ENCODE measurements around the gene SLC22A7.

The SLC22A7 gene, protein sequence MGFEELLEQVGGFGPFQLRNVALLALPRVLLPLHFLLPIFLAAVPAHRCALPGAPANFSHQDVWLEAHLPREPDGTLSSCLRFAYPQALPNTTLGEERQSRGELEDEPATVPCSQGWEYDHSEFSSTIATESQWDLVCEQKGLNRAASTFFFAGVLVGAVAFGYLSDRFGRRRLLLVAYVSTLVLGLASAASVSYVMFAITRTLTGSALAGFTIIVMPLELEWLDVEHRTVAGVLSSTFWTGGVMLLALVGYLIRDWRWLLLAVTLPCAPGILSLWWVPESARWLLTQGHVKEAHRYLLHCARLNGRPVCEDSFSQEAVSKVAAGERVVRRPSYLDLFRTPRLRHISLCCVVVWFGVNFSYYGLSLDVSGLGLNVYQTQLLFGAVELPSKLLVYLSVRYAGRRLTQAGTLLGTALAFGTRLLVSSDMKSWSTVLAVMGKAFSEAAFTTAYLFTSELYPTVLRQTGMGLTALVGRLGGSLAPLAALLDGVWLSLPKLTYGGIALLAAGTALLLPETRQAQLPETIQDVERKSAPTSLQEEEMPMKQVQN

DNA sequence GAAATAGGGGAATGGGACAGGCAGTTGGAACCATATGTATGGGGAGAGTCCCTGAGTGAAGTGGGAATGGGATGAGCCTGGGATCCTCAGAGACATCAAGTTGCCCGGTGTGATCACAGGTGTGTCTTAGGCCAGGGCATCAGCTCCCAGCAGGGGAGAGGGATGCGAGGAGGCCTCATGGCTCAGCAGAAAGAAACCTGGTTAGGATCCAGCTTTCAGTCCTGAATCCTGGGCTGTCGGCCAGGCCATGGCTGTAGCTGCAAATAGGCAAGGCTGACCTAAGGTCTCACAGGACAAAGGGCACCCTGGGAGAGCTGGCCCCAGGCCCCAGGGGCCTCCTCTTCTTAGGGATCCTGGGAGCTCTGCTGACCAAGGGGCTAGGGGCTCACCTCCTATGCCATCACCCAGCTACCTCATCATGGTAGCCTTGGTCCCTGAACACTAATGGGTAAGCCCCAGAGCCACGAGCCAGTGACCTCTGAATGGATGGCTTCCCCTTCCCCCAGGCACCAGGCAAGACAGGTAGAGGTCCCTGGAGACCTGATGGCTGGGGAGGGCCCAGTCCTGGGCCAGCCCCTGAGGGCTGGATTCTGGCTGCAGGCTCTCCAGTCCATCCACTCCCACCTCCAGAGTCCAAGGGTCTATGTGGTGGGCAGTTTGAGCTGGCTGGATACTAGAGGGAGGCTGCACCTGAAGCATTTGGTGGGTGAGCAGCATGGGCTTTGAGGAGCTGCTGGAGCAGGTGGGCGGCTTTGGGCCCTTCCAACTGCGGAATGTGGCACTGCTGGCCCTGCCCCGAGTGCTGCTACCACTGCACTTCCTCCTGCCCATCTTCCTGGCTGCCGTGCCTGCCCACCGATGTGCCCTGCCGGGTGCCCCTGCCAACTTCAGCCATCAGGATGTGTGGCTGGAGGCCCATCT, at the start of gene SLC22A7:
SLC22A7 (plus strand) TSS at position 617 of the 921 bp plus-strand sequence; CDS start at position 716, 99 bp downstream.
- in situ Hi-C loops (cut with MboI; ENCODE audit: low sequenced_read_pairs): no loop called here

DNA sequence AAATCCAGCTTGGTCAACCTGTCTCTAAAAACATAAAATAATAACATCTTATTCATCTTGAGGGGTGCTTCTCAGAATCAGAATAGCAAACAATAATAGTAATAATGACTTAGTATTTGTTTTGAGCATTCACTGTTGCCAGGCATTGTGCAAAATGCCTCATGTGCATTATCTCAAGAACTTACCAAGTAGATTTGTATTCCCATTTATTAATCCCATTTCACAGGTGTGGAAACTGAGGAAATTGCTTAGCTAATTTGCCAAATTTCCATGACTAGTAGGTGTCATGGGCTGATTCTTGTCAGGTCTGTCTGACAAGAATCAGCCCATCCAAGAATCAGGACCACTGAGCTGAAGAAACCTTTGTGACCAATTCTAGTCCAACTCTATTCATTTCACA, 49.3 kb upstream of the SLC22A7 start:
- in situ Hi-C loops (cut with MboI; ENCODE audit: low sequenced_read_pairs): no loop called here

GRCh38 chr6:43250992-43251373, 47.1 kb upstream of the SLC22A7 start:
- in situ Hi-C loops (cut with MboI; ENCODE audit: low sequenced_read_pairs): loop anchor here (10.0 kb wide), 1 partner anchor 254 kb away; no protein-coding TSS in a partner anchor

GRCh38 chr6:43253401-43253800, 44.7 kb upstream of the SLC22A7 start:
- in situ Hi-C loops (cut with MboI; ENCODE audit: low sequenced_read_pairs): loop anchor here (10.0 kb wide), 1 partner anchor 251 kb away; no protein-coding TSS in a partner anchor

DNA sequence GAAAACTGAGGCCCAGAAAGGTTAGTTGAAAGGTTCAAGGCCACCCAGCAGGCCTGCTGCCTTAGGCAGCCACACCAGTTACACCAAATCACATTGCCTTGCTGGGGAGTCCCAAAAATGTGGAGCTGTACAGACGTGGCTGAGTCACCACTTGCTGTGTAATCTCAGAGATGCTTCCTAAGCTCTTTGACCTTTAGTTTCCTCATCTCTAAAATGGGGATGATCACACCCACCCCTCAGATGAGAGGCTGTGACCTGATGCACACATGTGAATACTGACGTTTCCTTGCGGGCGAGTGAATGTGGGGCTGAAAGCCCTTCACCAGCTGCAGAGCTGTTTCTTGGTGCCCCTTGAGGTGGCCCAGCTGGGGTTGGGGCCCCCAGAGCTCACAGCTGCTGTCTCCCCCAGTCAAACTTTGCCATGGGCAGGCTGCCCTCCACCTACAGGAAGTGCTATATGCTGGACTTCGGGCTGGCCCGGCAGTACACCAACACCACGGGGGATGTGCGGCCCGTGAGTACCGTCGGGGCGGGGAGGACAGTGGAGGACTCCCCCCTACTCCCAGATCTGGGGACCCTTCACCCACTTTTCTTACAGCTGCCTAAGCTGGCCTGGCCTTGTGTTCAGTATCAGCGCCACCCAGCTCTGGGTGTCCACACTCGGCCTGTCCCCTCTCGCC, 43.8 kb upstream of the SLC22A7 start:
- in situ Hi-C loops (cut with MboI; ENCODE audit: low sequenced_read_pairs): loop anchor here (10.0 kb wide), 1 partner anchor 251 kb away; no protein-coding TSS in a partner anchor

GRCh38 chr6:43254846-43255245, 43.2 kb upstream of the SLC22A7 start:
- in situ Hi-C loops (cut with MboI; ENCODE audit: low sequenced_read_pairs): loop anchor here (10.0 kb wide), 1 partner anchor 250 kb away; no protein-coding TSS in a partner anchor

- in situ Hi-C loops (cut with MboI; ENCODE audit: low sequenced_read_pairs): loop anchor here (10.0 kb wide), 1 partner anchor 249 kb away; no protein-coding TSS in a partner anchor
Measured at GRCh38 chr6:43255408-43256054, 42.5 kb upstream of the SLC22A7 start.

DNA sequence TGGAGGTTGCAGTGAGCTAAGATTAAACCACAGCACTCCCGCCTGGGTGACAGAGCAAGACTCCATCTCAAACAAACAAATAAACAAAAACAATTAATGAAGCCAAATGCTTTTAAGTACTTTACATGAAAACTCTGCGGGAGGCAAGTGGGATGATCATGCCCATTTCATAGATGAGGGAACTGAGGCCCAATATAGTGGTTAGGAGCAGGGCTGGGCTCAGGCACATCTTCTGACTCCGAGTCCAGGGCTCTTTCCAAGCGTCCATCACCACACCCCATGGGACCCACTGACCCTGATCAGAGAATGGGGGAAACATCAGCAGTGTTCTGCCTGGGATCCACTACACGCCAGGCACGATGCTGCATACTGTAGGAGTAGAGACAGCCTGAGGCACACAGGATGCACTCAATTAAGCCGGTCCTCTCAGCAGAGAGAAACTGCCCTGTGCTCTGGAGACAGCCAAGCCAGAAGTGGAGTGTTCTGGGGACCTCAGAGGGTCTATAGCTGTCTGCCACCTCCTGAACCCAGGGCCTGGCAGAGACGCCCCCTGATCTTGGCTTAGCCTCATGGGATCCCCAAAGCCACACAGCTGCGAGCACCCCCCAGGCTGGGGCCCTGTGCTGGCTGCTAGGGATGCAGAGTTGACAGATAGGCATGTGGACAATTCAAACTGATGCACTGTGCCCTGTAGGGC, 41.2 kb upstream of the SLC22A7 start:
- in situ Hi-C loops (cut with MboI; ENCODE audit: low sequenced_read_pairs): loop anchor here (10.0 kb wide), 1 partner anchor 248 kb away; no protein-coding TSS in a partner anchor

DNA sequence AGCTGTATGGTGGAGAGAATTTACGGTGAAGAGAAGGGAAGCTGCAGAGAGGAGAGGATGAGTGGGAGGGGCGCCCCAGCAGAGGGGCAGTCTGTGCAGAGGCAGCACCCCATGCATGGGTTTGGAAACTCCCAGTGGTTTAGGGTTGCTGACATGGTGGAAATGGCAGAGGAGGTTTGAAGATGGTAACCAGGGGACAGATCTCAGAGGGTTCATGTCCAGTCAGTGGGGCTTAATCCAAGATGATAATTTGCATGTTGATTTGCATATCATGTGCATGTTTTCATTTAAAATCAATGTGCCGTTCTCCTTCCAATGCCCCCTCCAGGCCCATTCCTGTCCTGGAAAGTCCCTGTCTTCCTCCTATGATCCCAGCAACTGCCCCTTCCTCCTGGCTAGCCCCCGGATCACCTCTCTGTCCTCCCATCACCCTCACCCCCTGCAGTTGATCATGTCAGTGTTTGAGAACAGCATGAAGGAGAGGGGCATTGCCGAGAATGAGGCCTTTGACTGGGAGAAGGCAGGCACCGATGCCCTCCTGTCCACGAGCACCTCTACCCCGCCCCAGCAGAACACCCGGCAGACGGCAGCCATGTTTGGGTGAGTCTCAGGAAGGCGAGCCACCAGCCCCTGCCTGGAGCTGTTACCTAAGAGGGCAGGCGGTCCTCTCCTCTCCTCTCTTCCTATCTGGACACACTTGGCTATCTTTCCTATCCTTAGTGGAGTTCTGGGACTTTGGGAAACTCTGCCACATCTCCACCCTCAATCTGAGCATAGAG, 40.5 kb upstream of the SLC22A7 start:
- in situ Hi-C loops (cut with MboI; ENCODE audit: low sequenced_read_pairs): loop anchor here (10.0 kb wide), 1 partner anchor 247 kb away; no protein-coding TSS in a partner anchor

DNA sequence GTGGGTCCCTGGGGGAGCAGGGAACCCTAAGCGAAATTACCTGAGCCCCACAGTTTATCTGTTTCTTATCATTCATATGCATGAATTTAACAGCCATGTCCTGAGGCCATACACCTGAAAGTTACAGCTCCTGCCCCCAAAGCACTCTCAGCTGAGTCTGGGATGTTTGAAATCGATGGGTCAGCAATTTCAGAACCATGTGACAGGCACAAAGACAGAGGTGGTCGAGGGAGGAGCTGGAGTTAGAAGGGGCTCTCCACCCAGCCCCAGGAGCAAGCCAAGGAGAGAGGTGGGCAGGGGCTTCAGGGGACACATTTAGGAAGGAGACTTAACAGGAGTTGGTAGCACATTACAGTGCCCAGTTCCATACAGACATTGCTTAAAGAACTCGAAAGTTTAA, 39.9 kb upstream of the SLC22A7 start:
- in situ Hi-C loops (cut with MboI; ENCODE audit: low sequenced_read_pairs): loop anchor here (10.0 kb wide), 1 partner anchor 247 kb away; no protein-coding TSS in a partner anchor

DNA sequence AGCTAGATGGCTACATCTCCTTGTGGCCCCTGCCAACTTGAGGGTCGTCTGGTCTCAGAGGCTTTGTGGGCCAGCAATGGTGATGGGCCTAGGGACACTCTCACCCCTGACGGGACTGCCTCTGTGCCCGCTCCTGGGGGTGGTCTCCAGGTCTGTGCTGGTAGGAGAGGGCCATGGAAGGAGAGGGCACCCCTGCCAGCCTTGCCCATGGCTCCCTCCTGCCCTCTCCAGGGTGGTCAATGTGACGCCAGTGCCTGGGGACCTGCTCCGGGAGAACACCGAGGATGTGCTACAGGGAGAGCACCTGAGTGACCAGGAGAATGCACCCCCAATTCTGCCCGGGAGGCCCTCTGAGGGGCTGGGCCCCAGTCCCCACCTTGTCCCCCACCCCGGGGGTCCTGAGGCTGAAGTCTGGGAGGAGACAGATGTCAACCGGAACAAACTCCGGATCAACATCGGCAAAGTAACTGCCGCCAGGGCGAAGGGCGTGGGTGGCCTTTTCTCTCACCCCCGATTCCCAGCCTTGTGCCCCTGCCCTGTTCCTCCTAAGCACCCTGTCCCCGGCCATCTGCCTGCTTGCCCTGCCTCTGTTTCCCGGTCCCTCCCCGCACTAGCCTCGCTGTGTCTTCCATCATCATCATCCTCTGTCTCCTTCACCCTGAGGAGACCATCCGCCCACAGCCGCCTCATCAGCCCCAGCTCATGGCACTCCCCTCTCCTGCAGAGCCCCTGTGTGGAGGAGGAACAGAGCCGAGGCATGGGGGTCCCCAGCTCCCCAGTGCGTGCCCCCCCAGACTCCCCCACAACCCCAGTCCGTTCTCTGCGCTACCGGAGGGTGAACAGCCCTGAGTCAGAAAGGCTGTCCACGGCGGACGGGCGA, 39.0 kb upstream of the SLC22A7 start:
- in situ Hi-C loops (cut with MboI; ENCODE audit: low sequenced_read_pairs): loop anchor here (10.0 kb wide), 1 partner anchor 246 kb away; no protein-coding TSS in a partner anchor

DNA sequence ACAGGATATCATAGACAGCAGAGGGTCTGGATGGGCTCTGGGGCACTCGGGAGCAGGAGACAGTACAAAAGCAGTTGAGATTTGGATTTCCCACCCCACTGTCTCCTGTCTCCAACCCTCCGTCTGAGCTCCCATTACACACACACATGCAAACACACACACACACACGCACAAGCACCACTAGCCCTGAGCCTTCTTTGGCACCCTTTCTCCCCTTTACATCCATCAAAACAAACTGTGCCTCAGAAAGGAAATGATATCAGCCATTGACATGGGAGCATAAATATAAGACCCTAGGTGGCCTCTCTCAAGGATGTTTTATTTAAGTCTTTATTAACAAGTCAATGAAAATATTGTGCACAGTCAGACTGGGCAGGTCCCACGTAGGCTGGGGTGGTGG, 37.3 kb upstream of the SLC22A7 start:
- in situ Hi-C loops (cut with MboI; ENCODE audit: low sequenced_read_pairs): no loop called here

DNA sequence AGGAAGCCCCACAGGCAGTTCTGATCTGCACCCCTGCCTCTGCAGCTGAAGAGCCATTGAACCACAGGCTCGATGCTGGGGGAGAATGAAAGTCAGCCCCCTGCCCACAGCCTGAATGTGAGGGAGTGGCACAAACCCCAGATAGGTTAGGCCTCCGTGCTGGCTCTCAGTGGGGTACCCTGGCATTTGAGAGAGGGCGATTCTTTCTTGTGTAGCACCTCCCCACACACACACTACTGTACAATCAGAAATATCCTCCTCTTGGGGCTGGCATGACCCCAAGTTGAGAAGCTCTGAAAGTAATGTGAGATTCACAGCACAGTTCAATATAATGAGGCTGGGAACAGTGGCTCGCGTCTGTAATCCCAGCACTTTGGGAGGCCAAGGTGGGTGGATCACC, 36.9 kb upstream of the SLC22A7 start:
- in situ Hi-C loops (cut with MboI; ENCODE audit: low sequenced_read_pairs): no loop called here

DNA sequence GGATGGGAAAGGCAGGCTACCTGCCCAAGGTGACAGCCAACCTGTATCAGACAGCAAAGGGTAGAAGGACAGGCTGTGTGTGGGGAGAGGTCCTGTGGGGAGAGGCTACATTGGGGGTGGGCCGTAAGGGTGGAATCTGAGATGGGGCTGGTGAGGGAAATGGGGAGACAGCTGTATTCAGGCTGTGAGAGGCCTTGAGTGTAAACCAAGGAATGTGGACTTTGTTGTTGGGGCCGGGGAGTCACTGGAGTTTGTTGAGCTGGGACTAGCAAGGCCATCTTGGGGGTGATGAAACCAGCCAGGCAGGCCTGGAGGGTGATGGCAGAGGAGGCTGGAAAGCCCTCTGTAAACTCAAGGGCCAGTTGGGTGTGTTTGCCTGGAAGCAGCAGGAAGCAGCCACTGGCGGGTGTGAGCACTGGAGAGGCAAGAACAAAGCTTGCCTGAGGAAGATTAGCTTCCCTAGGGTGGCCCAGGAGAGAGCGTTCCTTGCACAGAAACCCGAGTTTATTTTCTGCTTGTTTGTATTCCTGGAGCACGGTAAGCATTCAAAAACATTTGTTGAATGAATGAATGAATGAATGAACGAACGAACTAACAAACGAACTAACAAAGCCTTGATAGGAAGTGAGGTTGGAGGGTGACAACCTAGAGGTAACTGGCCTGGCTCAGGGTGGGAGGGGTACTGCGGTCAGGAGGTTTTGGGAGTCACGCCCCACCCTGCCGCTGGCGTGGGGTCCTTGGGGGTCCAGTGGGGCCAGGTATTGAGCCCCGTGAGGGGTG, 35.9 kb upstream of the SLC22A7 start:
- in situ Hi-C loops (cut with MboI; ENCODE audit: low sequenced_read_pairs): no loop called here

- in situ Hi-C loops (cut with MboI; ENCODE audit: low sequenced_read_pairs): no loop called here
Measured at GRCh38 chr6:43262780-43263313, 35.2 kb upstream of the SLC22A7 start.

Data from HL-60/S4 (cell line).